SK-N-SH (cell line): ENCODE data around the gene ISCA2.

ENCODE experiments used
- ELF1 ChIP-seq: IDR thresholded peaks from 2 replicates; pipeline ENCODE4 v1.4.0; 2012
- EP300 ChIP-seq, 2 experiments: IDR thresholded peaks; 2 replicates each; pipeline versions ENCODE4 v1.4.0 to v1.6.1; 2012; ENCODE audit warnings: borderline replicate concordance in 1 of 2, low read depth in 1 of 2, low read length in 1 of 2
- EZH2phosphoT487 ChIP-seq: fragments of 200-600 bp; sonication (generic); IDR thresholded peaks from 2 replicates; pipeline ENCODE4 v1.6.1; 2017; ENCODE audit warnings: low read depth, mixed run types, mild to moderate bottlenecking, antibody characterized with exemption, moderate library complexity, borderline replicate concordance
- JUND ChIP-seq: IDR thresholded peaks from 2 replicates; pipeline ENCODE4 v1.4.0; 2012
- NFIC ChIP-seq: IDR thresholded peaks from 2 replicates; pipeline ENCODE4 v1.4.0; 2012; ENCODE audit warnings: borderline replicate concordance
- POLR2AphosphoS5 ChIP-seq: IDR thresholded peaks from 2 replicates; pipeline ENCODE4 v1.6.1; 2012; ENCODE audit warnings: low read depth, low read length
- REST ChIP-seq: IDR thresholded peaks from 2 replicates; pipeline ENCODE4 v1.6.1; 2012; ENCODE audit warnings: mild to moderate bottlenecking, low read depth, low read length, moderate library complexity
- SIN3A ChIP-seq: IDR thresholded peaks from 2 replicates; pipeline ENCODE4 v1.6.1; 2012; ENCODE audit warnings: low read depth, mild to moderate bottlenecking, low read length, moderate library complexity, borderline replicate concordance
- USF1 ChIP-seq: IDR thresholded peaks from 2 replicates; pipeline ENCODE4 v1.4.0; 2012; ENCODE audit warnings: low read depth, borderline replicate concordance
- TF ChIP-seq, protein P1 (sequence below): fragments of 200-600 bp; sonication (generic); IDR thresholded peaks from 2 replicates; pipeline ENCODE4 v1.6.1; 2017; ENCODE audit warnings: antibody characterized with exemption, mild to moderate bottlenecking, moderate library complexity
- TF ChIP-seq, protein P2 (sequence below): IDR thresholded peaks from 2 replicates; pipeline ENCODE4 v1.4.0; 2012; ENCODE audit warnings: low read depth

DNA sequence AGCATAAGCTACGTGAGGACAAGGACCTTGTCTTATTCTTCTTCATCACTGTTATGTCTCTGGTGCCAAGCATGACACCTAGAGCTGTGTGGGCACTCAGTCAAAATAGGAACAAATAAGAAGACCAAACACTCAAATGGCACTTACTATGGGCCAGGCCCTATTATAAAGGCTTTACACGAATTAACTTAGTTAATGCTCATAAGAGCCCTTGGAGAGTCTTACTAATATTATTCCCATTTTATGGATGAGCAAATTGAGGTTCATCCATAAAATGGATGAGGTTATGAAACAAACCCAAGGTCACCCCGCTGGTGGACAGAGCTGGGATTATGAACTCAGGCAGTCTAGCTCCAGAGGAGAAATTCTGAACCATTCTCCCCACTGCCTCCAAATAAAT is 47.7 kb downstream of the ISCA2 start:
- no peak for TF ChIP-seq SIN3A
- TF ChIP-seq, protein P1, sequence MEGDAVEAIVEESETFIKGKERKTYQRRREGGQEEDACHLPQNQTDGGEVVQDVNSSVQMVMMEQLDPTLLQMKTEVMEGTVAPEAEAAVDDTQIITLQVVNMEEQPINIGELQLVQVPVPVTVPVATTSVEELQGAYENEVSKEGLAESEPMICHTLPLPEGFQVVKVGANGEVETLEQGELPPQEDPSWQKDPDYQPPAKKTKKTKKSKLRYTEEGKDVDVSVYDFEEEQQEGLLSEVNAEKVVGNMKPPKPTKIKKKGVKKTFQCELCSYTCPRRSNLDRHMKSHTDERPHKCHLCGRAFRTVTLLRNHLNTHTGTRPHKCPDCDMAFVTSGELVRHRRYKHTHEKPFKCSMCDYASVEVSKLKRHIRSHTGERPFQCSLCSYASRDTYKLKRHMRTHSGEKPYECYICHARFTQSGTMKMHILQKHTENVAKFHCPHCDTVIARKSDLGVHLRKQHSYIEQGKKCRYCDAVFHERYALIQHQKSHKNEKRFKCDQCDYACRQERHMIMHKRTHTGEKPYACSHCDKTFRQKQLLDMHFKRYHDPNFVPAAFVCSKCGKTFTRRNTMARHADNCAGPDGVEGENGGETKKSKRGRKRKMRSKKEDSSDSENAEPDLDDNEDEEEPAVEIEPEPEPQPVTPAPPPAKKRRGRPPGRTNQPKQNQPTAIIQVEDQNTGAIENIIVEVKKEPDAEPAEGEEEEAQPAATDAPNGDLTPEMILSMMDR, result no peak
- TF ChIP-seq, protein P2, sequence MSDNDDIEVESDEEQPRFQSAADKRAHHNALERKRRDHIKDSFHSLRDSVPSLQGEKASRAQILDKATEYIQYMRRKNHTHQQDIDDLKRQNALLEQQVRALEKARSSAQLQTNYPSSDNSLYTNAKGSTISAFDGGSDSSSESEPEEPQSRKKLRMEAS, result no peak
- TF ChIP-seq USF1, result no peak
- no peak for TF ChIP-seq ELF1
- no peak for TF ChIP-seq REST
- TF ChIP-seq POLR2AphosphoS5, result no peak
- no peak for TF ChIP-seq EZH2phosphoT487
- no peak for TF ChIP-seq EP300 (IDR thresholded peaks at IDR 0.05; ENCODE audit: borderline replicate concordance in 1 of 2, low read depth in 1 of 2, low read length in 1 of 2)
- no peak for TF ChIP-seq JUND
- TF ChIP-seq NFIC, result no peak
